Measurements from ENCODE around the gene TBC1D22A.

Gene TBC1D22A

GRCh38 chr22:47064016-47064415 lies 301.6 kb downstream of the TBC1D22A start:
- no peak for DNase-seq
- Histone ChIP-seq H3K27ac (ENCODE audit: low read length) (no peak overlapping the region), H3K79me2 (ENCODE audit: low read length) (no peaks in the 10 kb centered on the region), H3K4me2 (ENCODE audit: low read depth, low read length) (no peak overlapping the region), H3K4me1 (ENCODE audit: low read length) (no peaks in the 10 kb centered on the region), H3K9me2 (replicated peaks; ENCODE audit: insufficient read depth, low read length) (no peaks in the 10 kb centered on the region), H3K27me3 (replicated peaks; ENCODE audit: insufficient read depth, low read length) (no peaks in the 10 kb centered on the region), H3K9ac (ENCODE audit: low read length) (no peak overlapping the region), H3F3A (ENCODE audit: insufficient read depth, low read length) (no peaks in the 10 kb centered on the region), H3K4me3 (ENCODE audit: low read length) (no peak overlapping the region), H3K36me3 (replicated peaks; ENCODE audit: insufficient read depth, low read length) (no peaks in the 10 kb centered on the region), H4K20me1 (ENCODE audit: insufficient read depth, low read length) (no peaks in the 10 kb centered on the region), H3K9me3 (replicated peaks; ENCODE audit: insufficient read depth, low read length) (no peaks in the 10 kb centered on the region), H2AFZ (ENCODE audit: low read length) (no peak overlapping the region)
- no peak for TF ChIP-seq EZH2 (optimal IDR thresholded peaks at IDR 0.05; ENCODE audit: low read depth, low read length)
- no peak for TF ChIP-seq CTCF (IDR thresholded peaks at IDR 0.05; ENCODE audit: low read length)
- TF ChIP-seq EZH2phosphoT487 (IDR thresholded peaks at IDR 0.05; ENCODE audit: low read length): no peak

GRCh38 chr22:47064416-47064815 lies 302.0 kb downstream of the TBC1D22A start:
- Histone ChIP-seq H3K4me1 (ENCODE audit: low read length) (no peaks in the 10 kb centered on the region), H3K27me3 (replicated peaks; ENCODE audit: insufficient read depth, low read length) (no peaks in the 10 kb centered on the region), H3K9me3 (replicated peaks; ENCODE audit: insufficient read depth, low read length) (no peaks in the 10 kb centered on the region), H2AFZ (ENCODE audit: low read length) (no peak overlapping the region), H3K9ac (ENCODE audit: low read length) (no peak overlapping the region), H3K27ac (ENCODE audit: low read length) (no peak overlapping the region), H3K36me3 (replicated peaks; ENCODE audit: insufficient read depth, low read length) (no peaks in the 10 kb centered on the region), H4K20me1 (ENCODE audit: insufficient read depth, low read length) (no peaks in the 10 kb centered on the region), H3K79me2 (ENCODE audit: low read length) (no peaks in the 10 kb centered on the region), H3K4me2 (ENCODE audit: low read depth, low read length) (no peak overlapping the region), H3K4me3 (ENCODE audit: low read length) (no peak overlapping the region), H3F3A (ENCODE audit: insufficient read depth, low read length) (no peaks in the 10 kb centered on the region), H3K9me2 (replicated peaks; ENCODE audit: insufficient read depth, low read length) (no peaks in the 10 kb centered on the region)
- TF ChIP-seq EZH2phosphoT487 (IDR thresholded peaks at IDR 0.05; ENCODE audit: low read length) (no peak), CTCF (IDR thresholded peaks at IDR 0.05; ENCODE audit: low read length) (no peak)
- no peak for DNase-seq

- no peak overlapping the region for H3K4me2 ChIP-seq (ENCODE audit: low read depth, low read length)
- no peaks in the 10 kb centered on the region for H3K4me1 ChIP-seq (ENCODE audit: low read length)
- no peaks in the 10 kb centered on the region for H3K36me3 ChIP-seq (replicated peaks; ENCODE audit: insufficient read depth, low read length)
- no peak overlapping the region for H2AFZ ChIP-seq (ENCODE audit: low read length)
- H3K9ac ChIP-seq (ENCODE audit: low read length): no peak overlapping the region
- H3F3A ChIP-seq (ENCODE audit: insufficient read depth, low read length): no peaks in the 10 kb centered on the region
- H3K27me3 ChIP-seq (replicated peaks; ENCODE audit: insufficient read depth, low read length): no peaks in the 10 kb centered on the region
- no peak overlapping the region for H3K27ac ChIP-seq (ENCODE audit: low read length)
- no peaks in the 10 kb centered on the region for H3K9me2 ChIP-seq (replicated peaks; ENCODE audit: insufficient read depth, low read length)
- H4K20me1 ChIP-seq (ENCODE audit: insufficient read depth, low read length): no peaks in the 10 kb centered on the region
- TF ChIP-seq CTCF (IDR thresholded peaks at IDR 0.05; ENCODE audit: low read length): no peak
- TF ChIP-seq EZH2 (optimal IDR thresholded peaks at IDR 0.05; ENCODE audit: low read depth, low read length): no peak
- no peak for TF ChIP-seq EZH2phosphoT487 (IDR thresholded peaks at IDR 0.05; ENCODE audit: low read length)
- H3K4me3 ChIP-seq (ENCODE audit: low read length): no peak overlapping the region
- H3K79me2 ChIP-seq (ENCODE audit: low read length): no peaks in the 10 kb centered on the region
- no peak for DNase-seq
- no peaks in the 10 kb centered on the region for H3K9me3 ChIP-seq (replicated peaks; ENCODE audit: insufficient read depth, low read length)
Observed at GRCh38 chr22:47065756-47066615, 303.5 kb downstream of the TBC1D22A start.
